ENCODE data around the gene COL4A3. TPM values are rescaled to one million over a fixed set of nuclear protein-coding genes. Genes with fewer than 3 reads are reported as not detected.

COL4A3 gene
- total and polyA plus RNA-seq, 9 of the 15 experiments (the other 6 are each of a cell fraction or from before 2014, with no cell fraction given), result not detected

- TF ChIP-seq HEY1 (CRISPR knock-in tag; IDR thresholded peaks at IDR 0.05; ENCODE audit: borderline replicate concordance), result no peak
- TF ChIP-seq HDAC3 (IDR thresholded peaks at IDR 0.05; ENCODE audit: borderline replicate concordance, partially characterized antibody), result no peak
- TF ChIP-seq HNRNPLL (IDR thresholded peaks at IDR 0.05; ENCODE audit: low read depth, low read length, poor library complexity, severe bottlenecking), result no peak
- TF ChIP-seq TAF9B (IDR thresholded peaks at IDR 0.05; ENCODE audit: partially characterized antibody), result no peak
- no peak for TF ChIP-seq SIN3B (IDR thresholded peaks at IDR 0.05; ENCODE audit: low read depth)
- TF ChIP-seq FOS (IDR thresholded peaks at IDR 0.05; ENCODE audit: extremely low read depth, insufficient read length), result no peak
Measured at GRCh38 chr2:227154986-227155774, 9.2 kb upstream of the COL4A3 start (continued).

DNA sequence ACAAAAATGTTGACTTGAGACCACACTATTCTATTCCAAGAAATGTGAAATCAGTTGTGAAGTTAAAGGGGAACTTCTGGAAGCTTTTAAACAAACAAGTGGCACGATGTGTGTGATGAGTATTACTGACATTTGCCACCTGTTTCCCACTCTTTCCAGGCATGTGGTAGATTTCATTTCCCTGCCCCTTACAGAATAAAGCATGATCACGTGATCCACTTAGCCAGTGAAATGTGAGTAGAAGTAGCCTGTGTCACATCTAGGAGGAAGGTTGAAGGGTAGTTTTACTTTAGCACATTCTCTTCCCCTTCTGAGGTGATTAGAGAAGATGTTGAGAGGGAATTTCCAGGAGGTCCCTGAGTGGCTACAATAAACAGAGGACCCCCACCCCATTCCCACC is 4.3 kb upstream of the COL4A3 start:
- H3K4me1 ChIP-seq (replicated peaks in 1 of 2; ENCODE audit: control insufficient read depth in 2 of 2, insufficient read depth in 2 of 2, low read length in 2 of 2), result peaks cover 0 to 12% of the 10 kb centered on the region in 2 experiments; a peak in 1 of 5 replicates
- H3K27me3 ChIP-seq (ENCODE audit: control insufficient read depth in 2 of 2, insufficient read depth in 2 of 2, low read length in 2 of 2), result peaks cover 0 to 7% of the 10 kb centered on the region in 2 experiments; a peak in 2 of 5 replicates
- FAIRE-seq (no peak), DNase-seq (ENCODE audit: extremely low read depth in 1 of 4, low spot score in 3 of 4) (no peak), ATAC-seq (no peak)
- H3K36me3 ChIP-seq (ENCODE audit: control insufficient read depth, insufficient read depth, low read length), result no peaks in the 10 kb centered on the region
- no peak overlapping the region for H3K27ac ChIP-seq (ENCODE audit: extremely low read depth, low read depth, low read length)
- ChIA-PET CTCF (ENCODE audit: low intra/inter-chr PET ratio) (no interaction called here), POLR2A (no interaction called here)
- no peak overlapping the region for H3K4me2 ChIP-seq (ENCODE audit: insufficient read depth, low read length)
- intact Hi-C loops (cut with micrococcal nuclease) (no loop called here), in situ Hi-C loops (cut with MboI) (no loop called here)
- no peak overlapping the region for H3K4me3 ChIP-seq
- WGBS (ENCODE audit: insufficient coverage, low coverage, missing lambda C conversion rate), result 0% methylated on average over 2 of the region's 2 CpGs
- no peak overlapping the region for H2AFZ ChIP-seq (ENCODE audit: low read depth, low read length)
- H4K20me1 ChIP-seq (replicated peaks; ENCODE audit: control insufficient read depth, insufficient read depth, low read length), result no peaks in the 10 kb centered on the region
- H3K9me1 ChIP-seq (ENCODE audit: control insufficient read depth, insufficient read depth, low read length), result no peaks in the 10 kb centered on the region
- no peaks in the 10 kb centered on the region for H3K79me2 ChIP-seq (ENCODE audit: control insufficient read depth, insufficient read depth, low read length)
- BruUV-seq (replicated peaks), result no TSS peak
- H3K9ac ChIP-seq (ENCODE audit: insufficient read depth in 1 of 2, low read depth in 2 of 2, low read length in 2 of 2), result no peak overlapping the region
- H3K9me3 ChIP-seq (replicated peaks; ENCODE audit: control insufficient read depth, insufficient read depth, low read depth, low read length), result no peaks in the 10 kb centered on the region
- TF ChIP-seq CBFA2T2 (conservative IDR thresholded peaks at IDR 0.05) (0 out of 2 replicates have a peak, but pooled peaks have one; percentile 5), RAD51 (IDR thresholded peaks at IDR 0.05; ENCODE audit: borderline replicate concordance, low read depth) (peak; percentile 47; the same call in 1 of the 2 replicates), ZNF212 (CRISPR knock-in tag; IDR thresholded peaks at IDR 0.05) (no peak), TFE3 (CRISPR knock-in tag; IDR thresholded peaks at IDR 0.05) (peak; percentile 82)
- TF ChIP-seq, protein P1, sequence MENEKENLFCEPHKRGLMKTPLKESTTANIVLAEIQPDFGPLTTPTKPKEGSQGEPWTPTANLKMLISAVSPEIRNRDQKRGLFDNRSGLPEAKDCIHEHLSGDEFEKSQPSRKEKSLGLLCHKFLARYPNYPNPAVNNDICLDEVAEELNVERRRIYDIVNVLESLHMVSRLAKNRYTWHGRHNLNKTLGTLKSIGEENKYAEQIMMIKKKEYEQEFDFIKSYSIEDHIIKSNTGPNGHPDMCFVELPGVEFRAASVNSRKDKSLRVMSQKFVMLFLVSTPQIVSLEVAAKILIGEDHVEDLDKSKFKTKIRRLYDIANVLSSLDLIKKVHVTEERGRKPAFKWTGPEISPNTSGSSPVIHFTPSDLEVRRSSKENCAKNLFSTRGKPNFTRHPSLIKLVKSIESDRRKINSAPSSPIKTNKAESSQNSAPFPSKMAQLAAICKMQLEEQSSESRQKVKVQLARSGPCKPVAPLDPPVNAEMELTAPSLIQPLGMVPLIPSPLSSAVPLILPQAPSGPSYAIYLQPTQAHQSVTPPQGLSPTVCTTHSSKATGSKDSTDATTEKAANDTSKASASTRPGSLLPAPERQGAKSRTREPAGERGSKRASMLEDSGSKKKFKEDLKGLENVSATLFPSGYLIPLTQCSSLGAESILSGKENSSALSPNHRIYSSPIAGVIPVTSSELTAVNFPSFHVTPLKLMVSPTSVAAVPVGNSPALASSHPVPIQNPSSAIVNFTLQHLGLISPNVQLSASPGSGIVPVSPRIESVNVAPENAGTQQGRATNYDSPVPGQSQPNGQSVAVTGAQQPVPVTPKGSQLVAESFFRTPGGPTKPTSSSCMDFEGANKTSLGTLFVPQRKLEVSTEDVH (IDR thresholded peaks at IDR 0.05; ENCODE audit: low read depth, partially characterized antibody), result no peak
- TF ChIP-seq, protein P2, sequence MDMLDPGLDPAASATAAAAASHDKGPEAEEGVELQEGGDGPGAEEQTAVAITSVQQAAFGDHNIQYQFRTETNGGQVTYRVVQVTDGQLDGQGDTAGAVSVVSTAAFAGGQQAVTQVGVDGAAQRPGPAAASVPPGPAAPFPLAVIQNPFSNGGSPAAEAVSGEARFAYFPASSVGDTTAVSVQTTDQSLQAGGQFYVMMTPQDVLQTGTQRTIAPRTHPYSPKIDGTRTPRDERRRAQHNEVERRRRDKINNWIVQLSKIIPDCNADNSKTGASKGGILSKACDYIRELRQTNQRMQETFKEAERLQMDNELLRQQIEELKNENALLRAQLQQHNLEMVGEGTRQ (CRISPR knock-in tag; IDR thresholded peaks at IDR 0.05), result peak; percentile 4; the same call in 1 of the 2 replicates

Measured in K562 (cell line).